ENCODE data around the gene ANTXRL.
"Not testable (repeated sequence)": the region's sequence is repeated elsewhere in the genome, so short reads cannot be mapped to it uniquely, and the experiment has no call there.

ANTXRL gene

DNA sequence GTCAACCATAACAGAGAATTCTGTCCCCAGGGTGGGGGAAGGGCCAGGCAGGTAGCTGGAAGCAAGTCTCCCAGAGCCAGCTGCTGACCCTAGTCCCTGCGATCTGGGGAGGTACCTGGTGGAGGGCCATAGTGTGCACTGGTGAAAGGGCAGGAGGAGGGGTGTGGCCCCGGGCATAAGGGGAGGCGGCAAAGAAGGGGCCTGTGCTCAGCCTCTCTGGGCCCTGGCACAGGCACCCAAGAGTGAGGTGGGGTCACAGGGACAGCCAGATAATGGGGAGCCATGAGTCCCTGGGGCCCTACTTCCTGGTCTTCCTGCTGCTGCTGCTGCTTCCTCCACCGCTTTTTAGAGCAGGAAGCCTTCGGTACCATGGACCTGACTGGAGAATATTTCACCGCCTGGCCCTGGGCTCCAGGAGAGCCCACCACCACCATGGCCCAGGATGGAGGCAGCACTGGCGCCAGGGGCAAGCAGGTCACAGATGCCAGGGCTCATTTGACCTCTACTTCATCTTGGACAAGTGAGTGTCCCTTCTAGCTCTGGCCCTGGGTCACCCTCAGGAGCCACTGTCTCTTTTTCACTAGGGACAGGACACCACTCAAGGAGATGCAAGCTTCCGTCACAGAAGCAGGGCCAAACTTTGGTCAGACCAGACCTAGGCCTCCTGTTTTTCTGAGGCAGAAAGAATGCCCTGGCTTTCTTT lies at the start of gene ANTXRL:
Gene ANTXRL (plus strand): TSS at position 7 of the 703 bp plus-strand sequence. CDS start 266 bp downstream, at position 273.
- DNase-seq (ENCODE audit: low read depth in 2 of 2) = no peak

DNA sequence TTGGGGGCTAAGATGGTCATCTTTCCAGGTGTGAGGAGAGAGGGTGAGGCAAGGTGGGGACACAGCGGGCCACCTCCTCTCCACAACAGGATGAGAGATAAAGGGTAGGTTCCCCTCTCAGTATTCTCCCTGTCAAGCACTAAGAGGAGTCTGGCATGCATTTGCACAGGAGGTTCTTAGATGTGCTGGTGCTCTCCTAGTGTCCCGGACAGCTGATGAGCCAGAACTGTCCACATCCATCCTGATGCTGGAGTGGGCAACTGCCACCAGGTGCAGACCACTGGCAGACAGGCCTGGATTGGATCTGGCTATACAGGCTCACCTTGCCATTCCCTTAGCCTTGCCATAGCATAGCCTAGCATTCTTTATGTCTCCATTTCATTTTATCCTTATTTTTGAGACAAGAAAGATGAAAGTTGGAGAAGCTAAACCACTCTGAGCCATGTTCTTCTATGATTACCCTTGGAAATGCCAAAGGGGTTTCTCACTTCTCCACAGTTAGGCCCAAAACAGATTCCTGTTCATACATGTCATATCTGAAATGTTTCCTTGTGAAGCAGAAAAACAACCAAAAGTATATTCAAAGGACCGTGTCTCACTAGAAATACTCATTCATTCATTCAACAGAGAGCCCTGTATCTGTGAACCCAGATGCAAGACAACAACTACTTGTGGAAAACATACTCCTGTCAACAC lies 48.8 kb upstream of the ANTXRL start:
- no peak for DNase-seq (ENCODE audit: low read depth in 2 of 2)

- no peak for DNase-seq (ENCODE audit: low read depth in 2 of 2)
Observed at GRCh38 chr10:46239247-46239646, 47.5 kb upstream of the ANTXRL start.

DNA sequence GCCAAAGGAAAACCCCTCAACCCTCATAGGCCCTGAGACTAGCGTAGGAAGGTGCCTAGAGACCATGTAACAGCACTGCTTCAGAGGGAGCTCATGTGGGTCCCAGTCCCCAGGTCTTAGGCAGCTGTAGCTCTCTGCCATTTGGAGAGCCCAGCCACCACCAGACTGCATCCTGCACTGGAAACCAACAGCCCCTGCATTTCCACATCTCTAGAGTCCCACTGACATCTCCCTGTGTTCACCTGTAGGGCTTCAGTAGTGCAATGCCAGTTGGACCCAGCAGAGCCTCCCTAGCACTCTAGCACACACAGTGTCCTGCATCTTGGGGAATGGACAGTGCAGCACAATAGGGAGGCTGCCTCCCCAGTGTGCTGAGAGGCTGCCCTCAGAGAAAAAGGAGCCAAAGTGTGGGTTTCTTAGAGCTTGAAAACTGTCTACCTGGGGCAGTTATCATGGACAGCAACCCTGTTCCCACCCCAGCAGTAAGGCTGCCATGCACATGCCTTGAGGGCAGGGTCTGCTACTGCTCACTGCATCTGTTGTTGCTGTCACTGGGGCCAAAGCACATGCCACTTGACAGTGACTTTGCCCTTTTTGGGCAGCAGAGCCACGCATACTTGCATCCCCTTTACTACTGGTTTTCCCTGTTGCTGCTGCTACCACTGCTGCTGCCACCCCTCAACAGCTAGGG lies 46.7 kb upstream of the ANTXRL start:
- no peak for DNase-seq (ENCODE audit: low read depth in 2 of 2)

- no peak for DNase-seq (ENCODE audit: low read depth in 2 of 2)
Observed at GRCh38 chr10:46240684-46241565, 45.9 kb upstream of the ANTXRL start.

DNA sequence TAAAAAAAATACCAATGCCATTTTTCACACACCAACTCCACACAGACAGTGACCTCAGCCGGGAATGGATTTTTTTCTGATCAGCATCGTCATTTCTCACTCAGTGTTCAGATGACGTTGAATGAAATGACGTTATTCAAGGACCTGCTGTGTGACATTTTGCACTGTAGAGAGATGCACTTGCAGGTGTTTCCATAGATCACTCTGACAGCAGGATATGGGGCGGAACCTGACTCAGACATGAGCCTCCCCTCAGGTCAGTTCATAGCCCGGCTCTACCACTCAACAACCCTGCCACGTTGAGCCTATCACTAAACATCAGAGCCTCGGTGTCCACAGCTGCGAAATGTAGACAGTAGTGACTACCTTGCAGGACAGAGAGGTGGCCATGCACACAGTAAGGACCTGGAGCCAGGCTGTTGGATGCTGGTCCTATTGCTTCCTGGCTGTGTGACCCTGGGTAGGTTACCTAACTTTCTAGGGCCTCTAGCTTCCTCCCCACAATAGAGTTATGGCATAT lies 41.4 kb upstream of the ANTXRL start:
- no peak for DNase-seq (ENCODE audit: low read depth in 2 of 2)

DNA sequence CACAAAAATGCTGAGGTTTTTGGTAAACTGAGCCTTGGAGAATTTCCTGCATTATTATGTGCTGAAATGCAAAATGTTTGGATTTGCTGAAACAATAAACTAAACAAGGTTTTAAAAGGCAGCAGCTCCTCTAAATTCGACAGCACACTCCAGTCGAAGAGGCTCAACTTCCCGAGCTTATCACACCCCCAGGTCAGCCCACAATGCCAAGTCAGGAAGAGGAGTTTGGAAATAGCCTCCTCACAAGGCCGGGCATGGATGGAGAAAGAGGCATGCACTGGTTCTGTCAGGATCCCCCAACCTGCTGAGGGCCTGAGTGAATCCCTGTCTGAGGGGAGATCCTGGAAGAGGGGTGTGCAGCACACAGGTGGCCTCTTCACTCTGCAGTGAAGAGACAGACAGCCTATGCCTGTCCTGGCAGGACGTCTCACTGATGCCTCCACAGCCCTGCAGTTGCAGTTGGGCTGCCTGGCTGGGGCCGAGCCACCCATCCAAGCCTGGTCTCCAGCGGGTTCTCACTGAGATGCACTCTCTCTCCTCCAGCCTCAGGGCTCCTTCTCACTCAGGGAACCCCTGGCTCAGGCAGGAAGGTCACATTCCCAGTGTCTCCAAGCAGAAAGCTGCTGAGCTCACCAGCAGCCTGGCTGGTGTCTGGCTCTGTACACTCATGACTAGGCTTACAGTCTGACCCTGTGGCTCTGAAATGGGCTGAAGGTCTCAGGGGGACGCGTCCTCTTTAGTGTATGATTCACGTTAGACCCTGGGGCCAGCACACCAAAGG lies 40.2 kb upstream of the ANTXRL start:
- DNase-seq (ENCODE audit: low read depth in 2 of 2) = not testable (repeated sequence)

GRCh38 chr10:46247181-46247475 lies 39.7 kb upstream of the ANTXRL start:
- no peak for DNase-seq (ENCODE audit: low read depth in 2 of 2)

- DNase-seq (ENCODE audit: low read depth in 2 of 2) = no peak
Observed at GRCh38 chr10:46247808-46248569, 38.8 kb upstream of the ANTXRL start.

GRCh38 chr10:46248651-46249146 lies 38.1 kb upstream of the ANTXRL start:
- no peak for DNase-seq (ENCODE audit: low read depth in 2 of 2)

GRCh38 chr10:46249617-46250344 lies 37.0 kb upstream of the ANTXRL start:
- not testable (repeated sequence) for DNase-seq (ENCODE audit: low read depth in 2 of 2)

- DNase-seq (ENCODE audit: low read depth in 2 of 2) = no peak
Observed at GRCh38 chr10:46250481-46250880, 36.3 kb upstream of the ANTXRL start.

DNA sequence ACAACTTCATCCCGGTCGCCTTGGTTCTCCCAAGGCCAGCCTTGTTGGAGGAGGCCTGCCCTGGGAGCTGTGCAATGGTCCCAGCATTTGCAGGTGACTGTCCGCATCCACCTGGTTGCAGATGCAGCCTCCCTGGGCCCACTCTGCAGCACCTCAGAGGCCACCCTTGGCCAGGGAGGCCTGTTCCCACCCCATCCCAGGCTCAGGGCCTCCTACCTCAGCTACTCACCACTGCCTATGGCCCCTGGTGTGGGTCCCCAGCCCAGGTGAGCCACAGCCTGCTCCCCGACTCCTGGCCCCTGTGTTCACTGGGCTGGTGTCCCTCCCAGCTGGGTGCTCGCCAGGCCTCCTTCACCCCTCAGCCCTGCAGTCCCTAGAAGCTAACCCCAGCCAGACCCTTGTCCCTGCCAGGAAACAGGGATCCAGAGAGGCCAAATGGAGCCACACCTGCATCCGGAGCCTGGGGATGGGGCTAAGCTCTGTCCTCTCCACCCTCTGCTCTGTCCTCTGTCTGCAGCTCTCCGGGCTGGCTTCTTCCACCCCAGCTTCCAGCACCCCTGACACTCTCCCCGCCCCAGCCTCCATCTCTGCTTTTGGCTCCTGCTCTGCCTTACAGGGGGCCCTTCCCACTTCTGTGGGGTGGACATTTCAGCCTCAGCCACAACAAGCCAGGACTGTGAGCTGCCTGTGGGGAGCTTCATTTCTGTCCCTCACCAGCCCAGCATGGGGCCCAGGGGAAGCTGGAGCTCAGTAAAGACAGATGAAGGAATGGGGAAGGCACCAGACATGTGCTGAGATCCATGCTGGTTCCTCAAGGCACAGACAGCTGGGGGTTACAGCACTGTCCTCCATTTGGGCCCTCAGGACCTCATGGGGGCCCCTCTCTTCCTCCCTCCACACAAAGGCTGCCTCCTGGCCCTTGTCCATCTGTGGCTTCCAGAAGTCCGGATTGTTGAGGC lies 35.6 kb upstream of the ANTXRL start:
- no peak for DNase-seq (ENCODE audit: low read depth in 2 of 2)

- no peak for DNase-seq (ENCODE audit: low read depth in 2 of 2)
Observed at GRCh38 chr10:46251857-46252847, 34.6 kb upstream of the ANTXRL start.

GRCh38 chr10:46253076-46254006 lies 33.5 kb upstream of the ANTXRL start:
- DNase-seq (ENCODE audit: low read depth in 2 of 2) = no peak

- no peak for DNase-seq (ENCODE audit: low read depth in 2 of 2)
Observed at GRCh38 chr10:46254007-46254383, 32.8 kb upstream of the ANTXRL start.
